ENCODE measurements around the gene CAMSAP1.

Gene CAMSAP1

GRCh38 chr9:135791431-135792267, 115.7 kb downstream of the CAMSAP1 start:
- DNase-seq (ENCODE audit: low spot score): no peak

GRCh38 chr9:135790850-135791249, 116.5 kb downstream of the CAMSAP1 start:
- DNase-seq (ENCODE audit: low spot score): no peak

- no peak for DNase-seq (ENCODE audit: low spot score)
These were observed 117.0 kb downstream of the CAMSAP1 start for GRCh38 chr9:135790356-135790755.

- DNase-seq (ENCODE audit: low spot score): no peak
These were observed 117.5 kb downstream of the CAMSAP1 start for GRCh38 chr9:135789838-135790291.

- DNase-seq (ENCODE audit: low spot score): no peak
These were observed 118.6 kb downstream of the CAMSAP1 start for GRCh38 chr9:135788576-135789300.

GRCh38 chr9:135787776-135788575, 119.4 kb downstream of the CAMSAP1 start:
- DNase-seq (ENCODE audit: low spot score): no peak

- no peak for DNase-seq (ENCODE audit: low spot score)
These were observed 120.0 kb downstream of the CAMSAP1 start for GRCh38 chr9:135787317-135787716.

- DNase-seq (ENCODE audit: low spot score): no peak
These were observed 121.1 kb downstream of the CAMSAP1 start for GRCh38 chr9:135786146-135786690.

- no peak for DNase-seq (ENCODE audit: low spot score)
These were observed 122.3 kb downstream of the CAMSAP1 start for GRCh38 chr9:135785013-135785575.

- no peak for DNase-seq (ENCODE audit: low spot score)
These were observed 123.7 kb downstream of the CAMSAP1 start for GRCh38 chr9:135783540-135784245.

GRCh38 chr9:135782946-135783345, 124.4 kb downstream of the CAMSAP1 start:
- no peak for DNase-seq (ENCODE audit: low spot score)

GRCh38 chr9:135780626-135781025, 126.7 kb downstream of the CAMSAP1 start:
- DNase-seq (ENCODE audit: low spot score): no peak

- no peak for DNase-seq (ENCODE audit: low spot score)
These were observed 127.3 kb downstream of the CAMSAP1 start for GRCh38 chr9:135780086-135780485.

GRCh38 chr9:135779571-135779970, 127.8 kb downstream of the CAMSAP1 start:
- no peak for DNase-seq (ENCODE audit: low spot score)

GRCh38 chr9:135778421-135778820, 128.9 kb downstream of the CAMSAP1 start:
- DNase-seq (ENCODE audit: low spot score): no peak

GRCh38 chr9:135777623-135778177, 129.6 kb downstream of the CAMSAP1 start:
- no peak for DNase-seq (ENCODE audit: low spot score)

- DNase-seq (ENCODE audit: low spot score): no peak
These were observed 130.3 kb downstream of the CAMSAP1 start for GRCh38 chr9:135776893-135777622.

- no peak for DNase-seq (ENCODE audit: low spot score)
These were observed 131.4 kb downstream of the CAMSAP1 start for GRCh38 chr9:135775911-135776310.

GRCh38 chr9:135774794-135775525, 132.4 kb downstream of the CAMSAP1 start:
- no peak for DNase-seq (ENCODE audit: low spot score)

All from germinal center (tissue), 1 donor.